Pancreas (tissue), 10 donors: ENCODE data around the gene NBEAL2. TPM values are rescaled to one million over a fixed set of nuclear protein-coding genes. Genes with fewer than 3 reads are reported as not detected.
A peak's percentile ranks its signal among the peaks of the same experiment; 100 is the strongest.

Experiments
- ATAC-seq, 4 donors: fragments of 200-7000 bp; cut with Tn5 transposase; one replicate each; pipeline versions ENCODE4 v1.8.0 to v1.9.1; 2020; ENCODE audit warnings: mild to moderate bottlenecking in 4 of 4, moderate library complexity in 4 of 4
- DNase-seq, 6 donors: peaks; one replicate each; pipeline ENCODE4 v3.0.0-alpha.2; 2020
- FAIRE-seq: peaks from 2 replicates; lab custom pipeline; 2012; peaks lifted over from hg19 to GRCh38; lab: Jason Lieb, UNC
- H3K27ac ChIP-seq, 4 donors: fragments of 200-600 bp; sonication (generic); 1 replicate in 3 of 4; 2 replicates in 1 of 4; pipeline versions ENCODE4 v1.5.0 to v1.8.0; 2020
- H3K27me3 ChIP-seq, 4 donors: fragments of 200-600 bp; one replicate each; pipeline ENCODE4 v1.8.0; 2021
- H3K36me3 ChIP-seq, 3 donors: fragments of 200-600 bp; sonication (generic) in 1 of 3; one replicate each; pipeline versions ENCODE4 v1.5.0 to v1.8.0; 2020 to 2021
- H3K4me1 ChIP-seq, 3 donors: fragments of 200-600 bp; one replicate each; pipeline ENCODE4 v1.8.0; 2021
- H3K4me3 ChIP-seq, 4 donors: fragments of 200-600 bp; sonication (generic) in 2 of 4; one replicate each; pipeline versions ENCODE4 v1.5.0 to v1.8.0; 2020 to 2021
- H3K9me3 ChIP-seq, 4 donors: fragments of 200-600 bp; one replicate each; pipeline ENCODE4 v1.8.0; 2021
- WGBS, 2 donors: extraction: QIAGEN DNeasy Blood & Tissue Kit; methylation state at CpG; one replicate each; pipeline ENCODE4 v1.1.7; 2013; 5-methylcytosine and 5-hydroxymethylcytosine counted together
- intact Hi-C, 3 donors: fragments of 100-400 bp; cut with DNase I; formaldehyde crosslinking; loops; one replicate each; pipeline versions ENCODE4 v1.11.1 to v1.14.2; 2022
- polyA plus RNA-seq, 2 donors: library from polyadenylated mRNA; stranded (reverse); fragments of 200-250 nt; gene quantifications; one replicate each; pipeline ENCODE4 v1.2.3, GENCODE V29; 2013
- total RNA-seq, 6 donors: library from RNA; stranded (reverse); fragmentation: NEBNext Ultra II Directional in 4 of 6; extraction: Animal tissue kit (Norgen Biotek cat#: 25700) in 4 of 6; gene quantifications; one replicate each; pipeline versions ENCODE4 v1.2.1 to v1.2.4, GENCODE V29; 2021 to 2023
- TF ChIP-seq, protein P1 (sequence below), 4 donors: fragments of 200-600 bp; sonication (generic) in 3 of 4; IDR thresholded peaks; one replicate each; pipeline versions ENCODE4 v1.5.0 to v1.8.0; 2021; ENCODE audit warnings: antibody characterized with exemption in 4 of 4
- donor health status: healthy with polysubstance abuse.
- donor health status: DM: no; HTN: no; CAD: no; lungs with moderate emphysema.
- donor health status: DM: no; HTN: no; CAD: no.
- donor health status: control.
- donor health status: control.
- donor health status: Bipolar disorder and iron deficiency.
- donor health status: DM: yes; HTN: yes; CAD: no.
- donor health status: DM: no; HTN: no; CAD: no.
- donor health status: DM: no; HTN: no; CAD: no.
- donor health status: DM: yes; HTN: yes; CAD: no.

NBEAL2 gene
- total and polyA plus RNA-seq, 8 donors: 30.6 to 265 (median 46.0) TPM

DNA sequence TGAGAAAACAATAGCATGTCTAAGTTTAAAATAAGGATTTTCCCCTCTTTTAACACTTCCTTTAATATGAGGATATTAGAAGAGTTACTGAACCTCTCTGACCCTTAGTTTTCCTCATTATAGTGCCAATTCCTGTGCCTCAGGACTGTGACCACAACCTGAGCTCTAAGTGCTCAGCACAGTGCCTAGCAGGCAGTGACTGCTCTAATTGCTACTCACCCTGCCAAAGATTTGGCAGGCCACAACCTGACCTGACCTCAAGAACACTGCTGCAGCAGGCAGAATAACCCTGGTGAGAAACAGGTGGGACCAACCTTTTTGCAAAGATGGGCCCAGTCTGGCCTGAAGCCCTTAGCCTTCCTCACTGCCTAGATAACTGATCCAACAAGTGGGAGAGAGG lies 35.7 kb downstream of the NBEAL2 start:
- no peak for FAIRE-seq
- Histone ChIP-seq H3K4me3 (no peak overlapping the region), H3K9me3 (no peaks in the 10 kb centered on the region), H3K27me3 (no peaks in the 10 kb centered on the region), H3K27ac (peak overlapping the region in 1 of 4 donors; percentile 28), H3K36me3 (peaks cover 0 to 12% (median 8%) of the 10 kb centered on the region in 3 donors), H3K4me1 (peaks cover 0 to 11% (median 6%) of the 10 kb centered on the region in 3 donors)
- TF ChIP-seq, protein P1, sequence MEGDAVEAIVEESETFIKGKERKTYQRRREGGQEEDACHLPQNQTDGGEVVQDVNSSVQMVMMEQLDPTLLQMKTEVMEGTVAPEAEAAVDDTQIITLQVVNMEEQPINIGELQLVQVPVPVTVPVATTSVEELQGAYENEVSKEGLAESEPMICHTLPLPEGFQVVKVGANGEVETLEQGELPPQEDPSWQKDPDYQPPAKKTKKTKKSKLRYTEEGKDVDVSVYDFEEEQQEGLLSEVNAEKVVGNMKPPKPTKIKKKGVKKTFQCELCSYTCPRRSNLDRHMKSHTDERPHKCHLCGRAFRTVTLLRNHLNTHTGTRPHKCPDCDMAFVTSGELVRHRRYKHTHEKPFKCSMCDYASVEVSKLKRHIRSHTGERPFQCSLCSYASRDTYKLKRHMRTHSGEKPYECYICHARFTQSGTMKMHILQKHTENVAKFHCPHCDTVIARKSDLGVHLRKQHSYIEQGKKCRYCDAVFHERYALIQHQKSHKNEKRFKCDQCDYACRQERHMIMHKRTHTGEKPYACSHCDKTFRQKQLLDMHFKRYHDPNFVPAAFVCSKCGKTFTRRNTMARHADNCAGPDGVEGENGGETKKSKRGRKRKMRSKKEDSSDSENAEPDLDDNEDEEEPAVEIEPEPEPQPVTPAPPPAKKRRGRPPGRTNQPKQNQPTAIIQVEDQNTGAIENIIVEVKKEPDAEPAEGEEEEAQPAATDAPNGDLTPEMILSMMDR (IDR thresholded peaks at IDR 0.05): no peak
- ATAC-seq: no peak
- DNase-seq: no peak
- intact Hi-C loops: no loop called here

DNA sequence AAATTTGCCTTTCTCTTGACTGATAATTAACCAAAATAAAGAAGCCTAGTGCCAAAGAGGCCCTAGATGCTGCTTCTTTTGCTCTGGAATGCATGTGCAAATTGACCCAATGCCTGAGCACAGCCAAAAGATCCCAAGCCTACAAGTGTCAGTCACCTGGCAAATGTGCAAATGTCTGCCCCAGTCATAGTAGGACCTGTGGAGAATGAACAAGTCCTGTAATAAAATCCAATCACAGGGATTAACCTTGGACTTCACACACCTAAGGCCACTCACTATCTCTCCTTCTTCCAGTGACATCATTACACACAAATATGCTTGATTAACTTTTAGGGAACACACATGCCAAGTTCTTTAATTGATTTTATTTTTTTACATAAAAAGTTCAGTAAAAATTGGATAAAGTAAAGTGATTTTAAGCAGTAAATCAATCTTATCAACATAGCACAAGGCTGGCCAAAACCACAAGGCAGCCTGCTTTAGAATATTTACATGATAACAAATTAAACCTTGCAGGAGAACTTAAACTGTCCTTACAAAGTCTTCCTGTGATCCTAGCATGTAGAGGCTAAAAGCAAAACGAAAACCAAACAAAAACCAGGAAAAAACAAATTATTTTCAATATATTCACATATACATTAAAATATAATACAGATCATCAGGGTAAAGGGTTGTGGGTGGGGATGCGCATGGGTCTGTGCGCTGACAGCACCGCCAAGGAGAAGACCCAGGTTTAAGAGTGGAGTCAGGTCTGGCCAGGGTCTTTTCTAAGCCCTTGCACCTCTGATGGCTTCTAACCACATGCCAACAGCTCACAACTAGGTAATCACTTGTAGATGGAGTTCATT lies 36.8 kb downstream of the NBEAL2 start:
- Histone ChIP-seq H3K36me3 (peaks cover 0 to 12% (median 8%) of the 10 kb centered on the region in 3 donors), H3K4me3 (no peak overlapping the region), H3K4me1 (peaks cover 0 to 11% (median 6%) of the 10 kb centered on the region in 3 donors), H3K9me3 (no peaks in the 10 kb centered on the region), H3K27me3 (no peaks in the 10 kb centered on the region), H3K27ac (peak overlapping the region in 1 of 4 donors; percentile 3)
- TF ChIP-seq, protein P1 (IDR thresholded peaks at IDR 0.05): no peak
- 78 to 80% methylated on average over 4 of the region's 4 CpGs for WGBS, 2 donors
- DNase-seq (no peak), FAIRE-seq (no peak), ATAC-seq (peak in 3 of 4 donors; percentile 46 to 65 (median 50))
- intact Hi-C loops: no loop called here

DNA sequence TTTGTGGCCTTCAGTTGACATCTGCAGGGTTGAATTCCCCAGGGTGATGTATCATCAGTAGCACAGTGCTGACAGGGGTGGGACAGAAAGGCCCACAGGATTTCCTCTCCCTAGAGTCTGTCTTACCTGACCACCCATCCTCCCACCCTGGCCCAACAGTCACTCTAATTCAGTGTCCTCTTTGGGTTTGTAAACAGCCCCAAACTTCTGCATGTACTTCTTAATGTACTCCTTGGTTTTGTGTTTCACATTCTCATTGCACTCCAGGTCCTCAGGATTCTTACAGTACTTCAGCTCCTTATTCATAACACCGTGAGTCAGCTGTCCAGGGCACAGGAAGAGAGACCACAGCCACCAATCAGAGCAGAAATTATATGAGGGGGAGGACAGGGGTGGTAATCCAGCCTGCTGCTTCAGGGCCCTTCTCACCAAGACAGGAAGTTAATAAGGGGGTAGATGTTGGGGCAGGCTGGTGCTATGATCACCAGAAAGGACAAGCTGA lies 37.5 kb downstream of the NBEAL2 start:
- Histone ChIP-seq H3K27me3 (no peaks in the 10 kb centered on the region), H3K4me1 (peaks cover 0 to 11% (median 6%) of the 10 kb centered on the region in 3 donors), H3K36me3 (peaks cover 0 to 12% (median 8%) of the 10 kb centered on the region in 3 donors), H3K4me3 (no peak overlapping the region), H3K27ac (peak overlapping the region in 1 of 4 donors; percentile 3), H3K9me3 (no peaks in the 10 kb centered on the region)
- WGBS, 2 donors: 72 to 90% methylated on average over 1 of the region's 1 CpG
- no peak for FAIRE-seq
- intact Hi-C loops: no loop called here
- DNase-seq: no peak
- peak in 2 of 4 donors; percentile 4 to 14 for ATAC-seq
- TF ChIP-seq, protein P1 (IDR thresholded peaks at IDR 0.05): no peak

DNA sequence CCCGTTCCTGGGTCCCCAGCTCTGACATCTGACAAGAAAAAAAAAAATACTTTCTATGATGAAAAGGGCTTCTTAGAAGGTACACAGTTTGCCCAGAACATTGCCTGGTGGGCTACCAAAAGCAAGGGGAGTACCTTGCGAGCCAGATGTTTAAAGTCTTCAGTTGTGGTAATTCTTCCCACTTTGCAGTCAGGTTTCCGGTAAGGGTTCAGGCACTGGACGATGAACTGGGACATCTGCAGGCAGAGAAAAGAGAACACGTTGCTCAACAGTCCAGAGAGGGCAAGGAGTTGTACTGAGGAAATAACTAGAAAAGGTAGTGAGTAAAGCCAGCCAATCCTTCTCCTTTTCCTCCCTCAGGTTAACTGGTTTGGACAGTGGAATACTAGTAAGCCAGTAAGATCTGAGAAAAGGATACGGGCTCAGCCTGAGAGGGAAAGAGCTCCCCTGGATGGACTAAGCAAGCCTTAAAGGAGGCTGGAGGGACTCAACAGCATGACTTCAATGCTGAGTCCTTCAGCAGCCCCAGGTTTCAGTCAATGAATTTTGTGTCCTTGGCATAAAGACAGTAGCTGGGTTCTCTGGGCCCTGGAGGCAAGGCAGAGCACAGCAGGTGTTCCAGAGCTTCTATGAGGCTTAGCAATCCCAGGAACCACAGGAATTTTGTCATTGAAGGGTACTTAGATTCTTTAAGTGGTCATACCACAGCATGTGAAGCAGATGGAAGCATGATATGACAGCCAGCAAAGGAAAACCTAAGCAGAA lies 38.2 kb downstream of the NBEAL2 start:
- DNase-seq (no peak), ATAC-seq (no peak), FAIRE-seq (no peak)
- no peaks in the 10 kb centered on the region for H3K9me3 ChIP-seq
- 90 to 93% methylated on average over 6 of the region's 6 CpGs for WGBS, 2 donors
- no peak overlapping the region for H3K27ac ChIP-seq
- peaks cover 6 to 16% (median 6%) of the 10 kb centered on the region in 3 donors for H3K4me1 ChIP-seq
- H3K27me3 ChIP-seq: no peaks in the 10 kb centered on the region
- H3K4me3 ChIP-seq: no peak overlapping the region
- peaks cover 0 to 12% (median 8%) of the 10 kb centered on the region in 3 donors for H3K36me3 ChIP-seq
- TF ChIP-seq, protein P1 (IDR thresholded peaks at IDR 0.05): no peak
- intact Hi-C loops: no loop called here
